Keratinocyte (primary cell): ENCODE measurements around the gene GPATCH4. TPM values are rescaled to one million over a fixed set of nuclear protein-coding genes. Genes with fewer than 3 reads are reported as not detected.
A peak's percentile ranks its signal among the peaks of the same experiment; 100 is the strongest.
"Not testable (repeated sequence)": the region's sequence is repeated elsewhere in the genome, so short reads cannot be mapped to it uniquely, and the experiment has no call there.

Source experiments
- DNase-seq: peaks from one replicate; pipeline ENCODE4 v3.0.0-alpha.2; 2011; ENCODE audit warnings: low read depth, missing footprints, low spot score
- FAIRE-seq: peaks from 2 replicates; lab custom pipeline; 2011; peaks lifted over from hg19 to GRCh38; lab: Jason Lieb, UNC
- H2AFZ ChIP-seq: 2 replicates; pipeline ENCODE4 v1.6.0; 2012; ENCODE audit warnings: low read length, control low read depth, inconsistent platforms; ENCODE audit not compliant: control insufficient read depth
- H3K27ac ChIP-seq: 2 replicates; pipeline ENCODE4 v1.5.1; 2011; ENCODE audit warnings: low read length; ENCODE audit not compliant: control insufficient read depth, insufficient read depth
- H3K27me3 ChIP-seq: 3 replicates; pipeline ENCODE4 v1.6.0; 2011; ENCODE audit warnings: low read length; ENCODE audit not compliant: control insufficient read depth, insufficient read depth; ENCODE audit errors: extremely low read depth
- H3K36me3 ChIP-seq, 2 experiments: 2 replicates in 1 of 2; 3 replicates in 1 of 2; pipeline ENCODE4 v1.5.1; 2011; ENCODE audit warnings: low read length in 2 of 2, mild to moderate bottlenecking in 1 of 2; ENCODE audit not compliant: control insufficient read depth in 2 of 2, insufficient read depth in 2 of 2; ENCODE audit errors: extremely low read depth in 1 of 2
- H3K4me1 ChIP-seq: 3 replicates; pipeline ENCODE4 v1.5.1; 2011; ENCODE audit warnings: low read length; ENCODE audit not compliant: control insufficient read depth, insufficient read depth; ENCODE audit errors: extremely low read depth
- H3K4me2 ChIP-seq: 3 replicates; pipeline ENCODE4 v1.6.0; 2011; ENCODE audit warnings: low read depth, low read length; ENCODE audit not compliant: control insufficient read depth, insufficient read depth; ENCODE audit errors: extremely low read depth
- H3K4me3 ChIP-seq, 3 experiments: fragments of 200-600 bp in 1 of 3; sonication (generic) in 1 of 3; 2 replicates in 2 of 3; 3 replicates in 1 of 3; pipeline ENCODE4 v1.5.1; 2011 to 2016; ENCODE audit warnings: low read length in 3 of 3, mild to moderate bottlenecking in 3 of 3, control low read depth in 2 of 3, inconsistent platforms in 1 of 3, low read depth in 1 of 3, mixed read lengths in 1 of 3, mixed run types in 1 of 3, moderate library complexity in 1 of 3; ENCODE audit not compliant: control insufficient read depth in 2 of 3, insufficient read depth in 2 of 3; ENCODE audit errors: extremely low read depth in 1 of 3
- H3K79me2 ChIP-seq: 2 replicates; pipeline ENCODE4 v1.6.0; 2012; ENCODE audit warnings: low read length; ENCODE audit not compliant: control insufficient read depth, insufficient read depth
- H3K9ac ChIP-seq: 3 replicates; pipeline ENCODE4 v1.6.0; 2011; ENCODE audit warnings: low read length; ENCODE audit not compliant: control insufficient read depth, insufficient read depth; ENCODE audit errors: extremely low read depth
- H3K9me1 ChIP-seq: 3 replicates; pipeline ENCODE4 v1.6.0; 2011; ENCODE audit warnings: low read length; ENCODE audit not compliant: control insufficient read depth, insufficient read depth; ENCODE audit errors: extremely low read depth
- H3K9me3 ChIP-seq: 2 replicates; pipeline ENCODE4 v1.5.1; 2012; ENCODE audit warnings: low read depth, low read length; ENCODE audit not compliant: control insufficient read depth
- H4K20me1 ChIP-seq: 3 replicates; pipeline ENCODE4 v1.6.0; 2011; ENCODE audit warnings: low read length; ENCODE audit not compliant: control insufficient read depth, insufficient read depth; ENCODE audit errors: extremely low read depth
- EZH2 ChIP-seq: IDR thresholded peaks from one replicate; pipeline ENCODE4 v1.6.1; 2012; ENCODE audit warnings: inconsistent platforms, mild to moderate bottlenecking, low read length, moderate library complexity
- dilution Hi-C: fragments of 300-500 bp; cut with MboI; formaldehyde crosslinking; loops from one replicate; pipeline ENCODE4 v1.7.0; 2020; ENCODE audit warnings: low sequenced_read_pairs; ENCODE audit not compliant: extremely low pct_ligation_motif_present
- polyA plus RNA-seq, 5 experiments: library from polyadenylated mRNA; depleted of rRNA in 3 of 5; stranded (reverse) in 3 of 5; stranded (forward) in 1 of 5; unstranded in 1 of 5; fragments of >200 nt; gene quantifications; 1 replicate in 1 of 5; 2 replicates in 3 of 5; 3 replicates in 1 of 5; pipeline versions ENCODE4 v1.2.1 to v1.2.3, GENCODE V29; 2011 to 2012; ENCODE audit warnings: missing spikeins in 2 of 5, low read depth in 1 of 5, low replicate concordance in 1 of 5
- TF ChIP-seq, protein P1 (sequence below), 3 experiments: IDR thresholded peaks in 1 of 3; conservative IDR thresholded peaks in 1 of 3; optimal IDR thresholded peaks in 1 of 3; 2 replicates in 2 of 3; 3 replicates in 1 of 3; pipeline versions ENCODE3 to v1.5.1; 2011; ENCODE audit warnings: low read length in 3 of 3, mild to moderate bottlenecking in 3 of 3, moderate library complexity in 2 of 3, control low read depth in 1 of 3, inconsistent platforms in 1 of 3; ENCODE audit not compliant: insufficient read depth in 2 of 3; ENCODE audit errors: extremely low read depth in 1 of 3

Gene GPATCH4
- polyA plus RNA-seq, 1 donor (not counting 4 experiments of a cell fraction or from before 2014, with no cell fraction given), result 43.5 TPM

DNA sequence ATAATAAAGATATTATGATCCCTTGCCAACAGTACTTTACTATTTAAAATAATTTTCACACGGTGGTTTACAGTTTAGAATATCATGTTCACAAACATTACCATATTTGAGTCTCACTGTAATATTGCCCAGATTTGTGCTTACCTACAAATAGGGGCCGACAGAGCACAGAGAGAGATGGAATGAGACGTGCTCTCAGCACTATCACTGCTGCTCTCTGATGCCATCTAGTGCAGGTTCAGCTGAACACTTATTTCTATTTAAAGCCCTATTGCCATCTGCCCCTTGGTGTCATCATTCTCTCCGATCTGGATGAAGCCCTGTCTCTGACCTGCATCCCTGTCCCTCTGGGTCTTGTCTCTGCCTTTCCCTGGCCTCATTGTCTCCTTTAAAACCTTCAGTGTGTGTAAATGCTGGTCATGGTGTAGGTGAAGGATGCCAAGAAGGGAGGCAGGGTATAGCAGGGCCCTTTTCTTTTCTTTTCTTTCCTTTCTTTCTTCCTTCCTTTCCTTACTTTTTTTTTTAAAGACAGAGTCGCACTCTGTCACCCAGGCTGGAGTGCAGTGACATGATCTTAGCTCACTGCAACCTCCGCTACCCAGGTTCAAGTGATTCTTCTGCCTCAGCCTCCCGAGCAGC, 6.9 kb upstream of the GPATCH4 start:
- Histone ChIP-seq H3K27me3 (no peaks in the 10 kb centered on the region), H3K4me1 (peaks cover under 1% of the 10 kb centered on the region), H3K36me3 (no peaks in the 10 kb centered on the region), H3K4me2 (peak overlapping the region; percentile 47), H4K20me1 (peaks cover 2% of the 10 kb centered on the region), H3K27ac (no peak overlapping the region), H2AFZ (no peak overlapping the region), H3K4me3 (no peak overlapping the region), H3K9me1 (no peaks in the 10 kb centered on the region), H3K9me3 (no peaks in the 10 kb centered on the region), H3K79me2 (no peaks in the 10 kb centered on the region), H3K9ac (no peak overlapping the region)
- dilution Hi-C loops, result no loop called here
- TF ChIP-seq, protein P1, sequence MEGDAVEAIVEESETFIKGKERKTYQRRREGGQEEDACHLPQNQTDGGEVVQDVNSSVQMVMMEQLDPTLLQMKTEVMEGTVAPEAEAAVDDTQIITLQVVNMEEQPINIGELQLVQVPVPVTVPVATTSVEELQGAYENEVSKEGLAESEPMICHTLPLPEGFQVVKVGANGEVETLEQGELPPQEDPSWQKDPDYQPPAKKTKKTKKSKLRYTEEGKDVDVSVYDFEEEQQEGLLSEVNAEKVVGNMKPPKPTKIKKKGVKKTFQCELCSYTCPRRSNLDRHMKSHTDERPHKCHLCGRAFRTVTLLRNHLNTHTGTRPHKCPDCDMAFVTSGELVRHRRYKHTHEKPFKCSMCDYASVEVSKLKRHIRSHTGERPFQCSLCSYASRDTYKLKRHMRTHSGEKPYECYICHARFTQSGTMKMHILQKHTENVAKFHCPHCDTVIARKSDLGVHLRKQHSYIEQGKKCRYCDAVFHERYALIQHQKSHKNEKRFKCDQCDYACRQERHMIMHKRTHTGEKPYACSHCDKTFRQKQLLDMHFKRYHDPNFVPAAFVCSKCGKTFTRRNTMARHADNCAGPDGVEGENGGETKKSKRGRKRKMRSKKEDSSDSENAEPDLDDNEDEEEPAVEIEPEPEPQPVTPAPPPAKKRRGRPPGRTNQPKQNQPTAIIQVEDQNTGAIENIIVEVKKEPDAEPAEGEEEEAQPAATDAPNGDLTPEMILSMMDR (optimal IDR thresholded peaks at IDR 0.05 in 1 of 3, IDR thresholded peaks at IDR 0.05 in 1 of 3, conservative IDR thresholded peaks at IDR 0.05 in 1 of 3; ENCODE audit: extremely low read depth in 1 of 3, insufficient read depth in 2 of 3, low read length in 3 of 3), result peak; percentile 84 to 94 (median 91)
- no peak for TF ChIP-seq EZH2
- DNase-seq, result no peak
- FAIRE-seq, result peak; percentile 84

DNA sequence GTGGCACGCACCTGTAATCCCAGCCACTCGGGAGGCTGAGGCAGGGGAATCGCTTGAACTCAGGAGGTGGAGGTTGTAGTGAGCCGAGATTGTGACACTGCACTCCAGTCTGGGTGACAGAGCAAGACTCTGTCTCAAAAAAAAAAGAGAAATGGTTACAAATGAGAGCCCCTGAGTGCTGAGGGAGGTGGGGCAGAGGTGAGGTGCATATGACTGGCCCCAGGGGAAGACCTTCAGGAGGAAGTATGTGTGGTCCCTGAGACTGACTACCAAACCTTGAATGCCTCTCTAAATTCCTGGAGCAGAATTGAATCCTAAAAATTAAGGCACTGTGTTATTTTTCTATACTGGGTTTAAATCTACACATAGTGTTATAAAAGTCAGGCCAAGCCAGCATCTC, 6.1 kb upstream of the GPATCH4 start:
- H3K4me2 ChIP-seq, H3K36me3 ChIP-seq, dilution Hi-C loops, H3K27ac ChIP-seq, H2AFZ ChIP-seq, DNase-seq, H3K4me1 ChIP-seq, H3K9me3 ChIP-seq, H3K79me2 ChIP-seq, H3K27me3 ChIP-seq, H3K9me1 ChIP-seq, H3K4me3 ChIP-seq, FAIRE-seq, H3K9ac ChIP-seq, H4K20me1 ChIP-seq: not testable (repeated sequence)
